ENCODE results near the gene ADTRP.

DNA sequence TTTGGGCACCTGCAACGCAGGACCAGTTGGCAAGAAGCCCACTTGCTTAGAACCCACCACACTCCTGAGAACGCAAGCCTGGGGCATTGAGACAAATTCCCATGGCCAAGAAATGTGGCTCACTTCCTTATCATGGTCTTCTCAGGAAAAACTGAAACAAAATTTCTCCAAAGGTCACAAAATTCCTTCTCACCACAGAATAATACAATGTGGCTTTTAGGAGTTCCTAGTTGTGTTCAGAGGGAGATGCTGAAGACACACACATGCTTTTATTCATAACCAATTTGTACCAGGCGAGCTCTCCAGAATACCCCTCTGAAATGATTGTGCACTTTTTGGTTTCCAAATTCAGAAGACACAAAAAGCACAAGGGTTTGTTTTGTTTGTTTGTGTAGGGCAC lies 31.6 kb downstream of the ADTRP start:
- TF ChIP-seq, protein P1, sequence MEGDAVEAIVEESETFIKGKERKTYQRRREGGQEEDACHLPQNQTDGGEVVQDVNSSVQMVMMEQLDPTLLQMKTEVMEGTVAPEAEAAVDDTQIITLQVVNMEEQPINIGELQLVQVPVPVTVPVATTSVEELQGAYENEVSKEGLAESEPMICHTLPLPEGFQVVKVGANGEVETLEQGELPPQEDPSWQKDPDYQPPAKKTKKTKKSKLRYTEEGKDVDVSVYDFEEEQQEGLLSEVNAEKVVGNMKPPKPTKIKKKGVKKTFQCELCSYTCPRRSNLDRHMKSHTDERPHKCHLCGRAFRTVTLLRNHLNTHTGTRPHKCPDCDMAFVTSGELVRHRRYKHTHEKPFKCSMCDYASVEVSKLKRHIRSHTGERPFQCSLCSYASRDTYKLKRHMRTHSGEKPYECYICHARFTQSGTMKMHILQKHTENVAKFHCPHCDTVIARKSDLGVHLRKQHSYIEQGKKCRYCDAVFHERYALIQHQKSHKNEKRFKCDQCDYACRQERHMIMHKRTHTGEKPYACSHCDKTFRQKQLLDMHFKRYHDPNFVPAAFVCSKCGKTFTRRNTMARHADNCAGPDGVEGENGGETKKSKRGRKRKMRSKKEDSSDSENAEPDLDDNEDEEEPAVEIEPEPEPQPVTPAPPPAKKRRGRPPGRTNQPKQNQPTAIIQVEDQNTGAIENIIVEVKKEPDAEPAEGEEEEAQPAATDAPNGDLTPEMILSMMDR (IDR thresholded peaks at IDR 0.05) = no peak
- TF ChIP-seq POLR2A (IDR thresholded peaks at IDR 0.05) = no peak
